ENCODE data around the gene ACOX1. TPM values are rescaled to one million over a fixed set of nuclear protein-coding genes. Genes with fewer than 3 reads are reported as not detected.

The ACOX1 gene
- total RNA-seq, 1 experiment from 2014 or later, result 40.9 TPM

DNA sequence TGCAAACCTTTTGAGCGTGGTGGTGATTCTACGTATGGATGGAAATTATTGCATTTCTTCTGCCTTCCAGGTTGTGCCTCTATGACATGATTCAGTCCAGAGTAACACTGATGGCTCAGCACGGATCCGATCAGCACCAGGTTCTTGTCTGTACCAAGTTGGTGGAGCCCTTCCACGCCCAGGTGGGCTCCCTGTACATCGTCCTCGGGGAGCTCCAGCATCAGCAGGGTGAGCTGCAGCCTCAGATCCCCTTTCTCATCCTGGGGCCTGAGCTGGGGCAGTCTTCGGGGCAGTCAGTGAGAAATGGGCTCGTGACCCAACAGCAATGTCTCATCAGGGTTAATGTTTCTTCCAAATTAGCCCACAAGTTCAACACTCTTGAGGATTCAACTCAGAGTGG lies 12.4 kb upstream of the ACOX1 start:
- ATAC-seq, result no peak
- 0 out of 2 replicates have a peak overlapping the region, but pooled peaks have one; percentile 41 for H3K27ac Mint-ChIP-seq
- no peak for DNase-seq (ENCODE audit: low spot score)
- TF ChIP-seq EMX1 (CRISPR knock-in tag; IDR thresholded peaks at IDR 0.05) (no peak), ZNF219 (CRISPR knock-in tag; IDR thresholded peaks at IDR 0.05; ENCODE audit: borderline replicate concordance) (no peak), CBFB (CRISPR knock-in tag; IDR thresholded peaks at IDR 0.05; ENCODE audit: low read depth) (no peak), CTCF (IDR thresholded peaks at IDR 0.05) (no peak), MAX (CRISPR knock-in tag; IDR thresholded peaks at IDR 0.05) (no peak), AFF4 (CRISPR knock-in tag; IDR thresholded peaks at IDR 0.05; ENCODE audit: borderline replicate concordance) (no peak), ATF6 (CRISPR knock-in tag; IDR thresholded peaks at IDR 0.05) (no peak), MYBL2 (CRISPR knock-in tag; IDR thresholded peaks at IDR 0.05) (no peak), E2F5 (CRISPR knock-in tag; IDR thresholded peaks at IDR 0.05) (no peak), ZNF317 (CRISPR knock-in tag; IDR thresholded peaks at IDR 0.05; ENCODE audit: borderline replicate concordance, low read depth) (no peak), IRF2 (CRISPR knock-in tag; IDR thresholded peaks at IDR 0.05; ENCODE audit: borderline replicate concordance, low read depth) (no peak), HMGA2 (CRISPR knock-in tag; IDR thresholded peaks at IDR 0.05) (no peak), OVOL2 (CRISPR knock-in tag; IDR thresholded peaks at IDR 0.05; ENCODE audit: borderline replicate concordance) (no peak), ZNF263 (CRISPR knock-in tag; IDR thresholded peaks at IDR 0.05; ENCODE audit: low read depth) (no peak), ESRRA (CRISPR knock-in tag; IDR thresholded peaks at IDR 0.05; ENCODE audit: borderline replicate concordance) (no peak)
- TF ChIP-seq, protein P1, sequence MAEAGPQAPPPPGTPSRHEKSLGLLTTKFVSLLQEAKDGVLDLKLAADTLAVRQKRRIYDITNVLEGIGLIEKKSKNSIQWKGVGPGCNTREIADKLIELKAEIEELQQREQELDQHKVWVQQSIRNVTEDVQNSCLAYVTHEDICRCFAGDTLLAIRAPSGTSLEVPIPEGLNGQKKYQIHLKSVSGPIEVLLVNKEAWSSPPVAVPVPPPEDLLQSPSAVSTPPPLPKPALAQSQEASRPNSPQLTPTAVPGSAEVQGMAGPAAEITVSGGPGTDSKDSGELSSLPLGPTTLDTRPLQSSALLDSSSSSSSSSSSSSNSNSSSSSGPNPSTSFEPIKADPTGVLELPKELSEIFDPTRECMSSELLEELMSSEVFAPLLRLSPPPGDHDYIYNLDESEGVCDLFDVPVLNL (CRISPR knock-in tag; IDR thresholded peaks at IDR 0.05; ENCODE audit: borderline replicate concordance, low read depth), result no peak
- TF ChIP-seq, protein P2, sequence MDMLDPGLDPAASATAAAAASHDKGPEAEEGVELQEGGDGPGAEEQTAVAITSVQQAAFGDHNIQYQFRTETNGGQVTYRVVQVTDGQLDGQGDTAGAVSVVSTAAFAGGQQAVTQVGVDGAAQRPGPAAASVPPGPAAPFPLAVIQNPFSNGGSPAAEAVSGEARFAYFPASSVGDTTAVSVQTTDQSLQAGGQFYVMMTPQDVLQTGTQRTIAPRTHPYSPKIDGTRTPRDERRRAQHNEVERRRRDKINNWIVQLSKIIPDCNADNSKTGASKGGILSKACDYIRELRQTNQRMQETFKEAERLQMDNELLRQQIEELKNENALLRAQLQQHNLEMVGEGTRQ (CRISPR knock-in tag; IDR thresholded peaks at IDR 0.05), result no peak
- TF ChIP-seq, protein P3, sequence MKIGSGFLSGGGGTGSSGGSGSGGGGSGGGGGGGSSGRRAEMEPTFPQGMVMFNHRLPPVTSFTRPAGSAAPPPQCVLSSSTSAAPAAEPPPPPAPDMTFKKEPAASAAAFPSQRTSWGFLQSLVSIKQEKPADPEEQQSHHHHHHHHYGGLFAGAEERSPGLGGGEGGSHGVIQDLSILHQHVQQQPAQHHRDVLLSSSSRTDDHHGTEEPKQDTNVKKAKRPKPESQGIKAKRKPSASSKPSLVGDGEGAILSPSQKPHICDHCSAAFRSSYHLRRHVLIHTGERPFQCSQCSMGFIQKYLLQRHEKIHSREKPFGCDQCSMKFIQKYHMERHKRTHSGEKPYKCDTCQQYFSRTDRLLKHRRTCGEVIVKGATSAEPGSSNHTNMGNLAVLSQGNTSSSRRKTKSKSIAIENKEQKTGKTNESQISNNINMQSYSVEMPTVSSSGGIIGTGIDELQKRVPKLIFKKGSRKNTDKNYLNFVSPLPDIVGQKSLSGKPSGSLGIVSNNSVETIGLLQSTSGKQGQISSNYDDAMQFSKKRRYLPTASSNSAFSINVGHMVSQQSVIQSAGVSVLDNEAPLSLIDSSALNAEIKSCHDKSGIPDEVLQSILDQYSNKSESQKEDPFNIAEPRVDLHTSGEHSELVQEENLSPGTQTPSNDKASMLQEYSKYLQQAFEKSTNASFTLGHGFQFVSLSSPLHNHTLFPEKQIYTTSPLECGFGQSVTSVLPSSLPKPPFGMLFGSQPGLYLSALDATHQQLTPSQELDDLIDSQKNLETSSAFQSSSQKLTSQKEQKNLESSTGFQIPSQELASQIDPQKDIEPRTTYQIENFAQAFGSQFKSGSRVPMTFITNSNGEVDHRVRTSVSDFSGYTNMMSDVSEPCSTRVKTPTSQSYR (CRISPR knock-in tag; IDR thresholded peaks at IDR 0.05), result no peak
- TF ChIP-seq, protein P4, sequence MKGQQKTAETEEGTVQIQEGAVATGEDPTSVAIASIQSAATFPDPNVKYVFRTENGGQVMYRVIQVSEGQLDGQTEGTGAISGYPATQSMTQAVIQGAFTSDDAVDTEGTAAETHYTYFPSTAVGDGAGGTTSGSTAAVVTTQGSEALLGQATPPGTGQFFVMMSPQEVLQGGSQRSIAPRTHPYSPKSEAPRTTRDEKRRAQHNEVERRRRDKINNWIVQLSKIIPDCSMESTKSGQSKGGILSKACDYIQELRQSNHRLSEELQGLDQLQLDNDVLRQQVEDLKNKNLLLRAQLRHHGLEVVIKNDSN (CRISPR knock-in tag; IDR thresholded peaks at IDR 0.05), result no peak
- TF ChIP-seq, protein P5, sequence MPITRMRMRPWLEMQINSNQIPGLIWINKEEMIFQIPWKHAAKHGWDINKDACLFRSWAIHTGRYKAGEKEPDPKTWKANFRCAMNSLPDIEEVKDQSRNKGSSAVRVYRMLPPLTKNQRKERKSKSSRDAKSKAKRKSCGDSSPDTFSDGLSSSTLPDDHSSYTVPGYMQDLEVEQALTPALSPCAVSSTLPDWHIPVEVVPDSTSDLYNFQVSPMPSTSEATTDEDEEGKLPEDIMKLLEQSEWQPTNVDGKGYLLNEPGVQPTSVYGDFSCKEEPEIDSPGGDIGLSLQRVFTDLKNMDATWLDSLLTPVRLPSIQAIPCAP (CRISPR knock-in tag; IDR thresholded peaks at IDR 0.05), result no peak
- POLR2A ChIA-PET, result interaction anchor here (0.7 kb wide), 1 partner anchor 12 kb away, joined by 3 read pairs; no protein-coding TSS in a partner anchor
- no peak overlapping the region for H3K4me3 Mint-ChIP-seq
- H3K27me3 Mint-ChIP-seq (ENCODE audit: low read depth), result no peaks in the 10 kb centered on the region
- H3K4me1 Mint-ChIP-seq, result no peaks in the 10 kb centered on the region
- peaks cover 23% of the 10 kb centered on the region for H3K36me3 Mint-ChIP-seq
- no peaks in the 10 kb centered on the region for H3K9me3 Mint-ChIP-seq
- CTCF ChIA-PET, result interaction anchor here (1.6 to 3.2 kb wide), 2 partner anchors 9 to 23 kb away, joined by 3 to 12 read pairs; partner anchors contain the start of gene CDK3

All from WTC11 (cell line).